Adrenal gland (tissue), 5 donors: ENCODE results near the gene CAMK2G.

ENCODE experiments used
- POLR2A ChIP-seq, 2 donors: fragments of 450-650 bp; IDR thresholded peaks; one replicate each; pipeline ENCODE4 v1.6.1; 2017; ENCODE audit warnings: antibody characterized with exemption in 2 of 2, mild to moderate bottlenecking in 2 of 2, moderate library complexity in 1 of 2
- TF ChIP-seq, protein P1 (sequence below), 6 experiments: fragments of 450-650 bp in 4 of 6; fragments of 200-600 bp in 2 of 6; sonication (generic) in 1 of 6; IDR thresholded peaks; 1 replicate in 5 of 6; 2 replicates in 1 of 6; pipeline versions ENCODE4 v1.5.1 to v1.8.0; 2016 to 2021; ENCODE audit warnings: antibody characterized with exemption in 6 of 6, mild to moderate bottlenecking in 2 of 6, moderate library complexity in 1 of 6
- donor health status: DM: no; HTN: no; CAD: no.

DNA sequence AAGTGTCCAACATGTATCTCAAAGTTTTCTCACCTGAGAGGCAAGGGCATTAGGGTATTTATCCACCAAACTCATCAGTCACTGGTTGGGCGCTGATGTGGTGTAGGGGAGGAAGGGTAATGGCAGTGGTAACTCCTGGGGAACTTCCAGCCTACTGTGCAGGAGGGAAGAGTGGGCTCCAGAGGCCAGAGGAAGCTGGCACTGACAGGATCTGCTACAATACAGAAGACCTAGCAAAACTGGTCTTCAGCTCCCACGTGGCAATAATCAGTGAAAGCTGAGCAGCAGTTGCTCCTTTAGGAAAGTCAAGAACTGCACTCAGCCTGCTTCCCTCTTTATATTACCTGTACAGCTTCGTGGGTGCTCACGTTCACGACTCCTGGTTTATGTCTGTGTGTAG lies 17.2 kb upstream of the CAMK2G start:
- TF ChIP-seq, protein P1, sequence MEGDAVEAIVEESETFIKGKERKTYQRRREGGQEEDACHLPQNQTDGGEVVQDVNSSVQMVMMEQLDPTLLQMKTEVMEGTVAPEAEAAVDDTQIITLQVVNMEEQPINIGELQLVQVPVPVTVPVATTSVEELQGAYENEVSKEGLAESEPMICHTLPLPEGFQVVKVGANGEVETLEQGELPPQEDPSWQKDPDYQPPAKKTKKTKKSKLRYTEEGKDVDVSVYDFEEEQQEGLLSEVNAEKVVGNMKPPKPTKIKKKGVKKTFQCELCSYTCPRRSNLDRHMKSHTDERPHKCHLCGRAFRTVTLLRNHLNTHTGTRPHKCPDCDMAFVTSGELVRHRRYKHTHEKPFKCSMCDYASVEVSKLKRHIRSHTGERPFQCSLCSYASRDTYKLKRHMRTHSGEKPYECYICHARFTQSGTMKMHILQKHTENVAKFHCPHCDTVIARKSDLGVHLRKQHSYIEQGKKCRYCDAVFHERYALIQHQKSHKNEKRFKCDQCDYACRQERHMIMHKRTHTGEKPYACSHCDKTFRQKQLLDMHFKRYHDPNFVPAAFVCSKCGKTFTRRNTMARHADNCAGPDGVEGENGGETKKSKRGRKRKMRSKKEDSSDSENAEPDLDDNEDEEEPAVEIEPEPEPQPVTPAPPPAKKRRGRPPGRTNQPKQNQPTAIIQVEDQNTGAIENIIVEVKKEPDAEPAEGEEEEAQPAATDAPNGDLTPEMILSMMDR (IDR thresholded peaks at IDR 0.05): no peak
- no peak for TF ChIP-seq POLR2A (IDR thresholded peaks at IDR 0.05)
